CD14-positive monocyte (primary cell): Measurements from ENCODE around the gene CCDC181. TPM values are rescaled to one million over a fixed set of nuclear protein-coding genes. Genes with fewer than 3 reads are reported as not detected.
A peak's percentile ranks its signal among the peaks of the same experiment; 100 is the strongest.

ENCODE experiments used
- DNase-seq, 3 donors: peaks; one replicate each; pipeline ENCODE4 v3.0.0-alpha.2; 2011 to 2022
- H2AFZ ChIP-seq: 2 replicates; pipeline ENCODE4 v1.6.0; 2012; ENCODE audit warnings: mild to moderate bottlenecking, low read depth, low read length, inconsistent platforms; ENCODE audit not compliant: insufficient read depth, poor library complexity, severe bottlenecking
- H3K27ac ChIP-seq, 2 donors: 1 replicate in 1 of 2; 2 replicates in 1 of 2; pipeline ENCODE4 v1.5.1; 2012 to 2013; ENCODE audit warnings: low read length in 2 of 2, control low read depth in 1 of 2, inconsistent platforms in 1 of 2, low read depth in 1 of 2, mild to moderate bottlenecking in 1 of 2
- H3K27me3 ChIP-seq, 2 donors: one replicate each; pipeline versions ENCODE4 v1.6.0 to v1.6.1; 2011 to 2013; ENCODE audit warnings: low read length in 2 of 2; ENCODE audit not compliant: control insufficient read depth in 2 of 2, insufficient read depth in 2 of 2
- H3K36me3 ChIP-seq, 2 donors: replicated peaks in 1 of 2; 1 replicate in 1 of 2; 2 replicates in 1 of 2; pipeline versions ENCODE4 v1.5.1 to v1.6.1; 2012 to 2013; ENCODE audit warnings: low read length in 2 of 2, control low read depth in 1 of 2, inconsistent platforms in 1 of 2, mild to moderate bottlenecking in 1 of 2; ENCODE audit not compliant: insufficient read depth in 2 of 2, control insufficient read depth in 1 of 2
- H3K4me1 ChIP-seq, 2 donors: 1 replicate in 1 of 2; 2 replicates in 1 of 2; pipeline versions ENCODE4 v1.5.1 to v1.6.1; 2012 to 2013; ENCODE audit warnings: low read length in 2 of 2, control low read depth in 1 of 2, inconsistent platforms in 1 of 2, mild to moderate bottlenecking in 1 of 2, moderate library complexity in 1 of 2; ENCODE audit not compliant: insufficient read depth in 2 of 2, control insufficient read depth in 1 of 2
- H3K4me2 ChIP-seq: replicated peaks from 2 replicates; pipeline ENCODE3; 2012; ENCODE audit warnings: low read length, moderate library complexity, mild to moderate bottlenecking; ENCODE audit not compliant: poor library complexity, severe bottlenecking; ENCODE audit errors: extremely low read depth
- H3K4me3 ChIP-seq, 3 experiments: fragments of 200-600 bp in 1 of 3; sonication (generic) in 1 of 3; replicated peaks in 1 of 3; 1 replicate in 2 of 3; 2 replicates in 1 of 3; pipeline ENCODE4 v1.5.1; 2011 to 2013; ENCODE audit warnings: low read length in 3 of 3, mild to moderate bottlenecking in 3 of 3, control low read depth in 2 of 3, low read depth in 2 of 3, inconsistent platforms in 1 of 3, moderate library complexity in 1 of 3
- H3K79me2 ChIP-seq: 2 replicates; pipeline ENCODE4 v1.6.0; 2012; ENCODE audit warnings: mild to moderate bottlenecking, control low read depth, inconsistent platforms, low read length, moderate library complexity; ENCODE audit not compliant: insufficient read depth
- H3K9ac ChIP-seq: 2 replicates; pipeline ENCODE4 v1.6.0; 2017; ENCODE audit warnings: low read length, mild to moderate bottlenecking; ENCODE audit not compliant: insufficient read depth, poor library complexity, severe bottlenecking
- H3K9me3 ChIP-seq, 2 donors: replicated peaks in 1 of 2; 1 replicate in 1 of 2; 2 replicates in 1 of 2; pipeline versions ENCODE4 v1.5.1 to v1.6.1; 2012 to 2013; ENCODE audit warnings: low read length in 2 of 2, control low read depth in 1 of 2; ENCODE audit not compliant: control insufficient read depth in 1 of 2, insufficient read depth in 1 of 2
- H4K20me1 ChIP-seq: 2 replicates; pipeline ENCODE4 v1.6.0; 2012; ENCODE audit warnings: mild to moderate bottlenecking, low read length, control low read depth, moderate library complexity; ENCODE audit not compliant: insufficient read depth
- H3K27ac Mint-ChIP-seq, 7 donors: one replicate each; pipeline ENCODE4 v1.8.0; 2020; ENCODE audit warnings: mild to moderate bottlenecking in 7 of 7, mixed read lengths in 7 of 7, moderate library complexity in 6 of 7, inconsistent platforms in 2 of 7
- H3K27me3 Mint-ChIP-seq, 3 donors: one replicate each; pipeline ENCODE4 v1.8.0; 2021 to 2022; ENCODE audit warnings: low read depth in 3 of 3, mild to moderate bottlenecking in 3 of 3, mixed read lengths in 3 of 3, moderate library complexity in 3 of 3, inconsistent platforms in 1 of 3
- H3K36me3 Mint-ChIP-seq, 2 donors: one replicate each; pipeline ENCODE4 v1.8.0; 2020; ENCODE audit warnings: mixed read lengths in 2 of 2, inconsistent platforms in 1 of 2, mild to moderate bottlenecking in 1 of 2
- H3K4me1 Mint-ChIP-seq: one replicate; pipeline ENCODE4 v1.8.0; 2020; ENCODE audit warnings: mild to moderate bottlenecking, mixed read lengths
- H3K4me3 Mint-ChIP-seq, 2 donors: one replicate each; pipeline ENCODE4 v1.8.0; 2020; ENCODE audit warnings: mild to moderate bottlenecking in 2 of 2, mixed read lengths in 2 of 2, moderate library complexity in 1 of 2
- H3K9me3 Mint-ChIP-seq, 7 donors: one replicate each; pipeline ENCODE4 v1.8.0; 2020 to 2022; ENCODE audit warnings: mixed read lengths in 7 of 7, mild to moderate bottlenecking in 6 of 7, moderate library complexity in 6 of 7, inconsistent platforms in 2 of 7
- CTCF ChIP-seq: fragments of 200-600 bp; IDR thresholded peaks from one replicate; pipeline ENCODE4 v1.8.0; 2022; ENCODE audit warnings: antibody characterized with exemption, mild to moderate bottlenecking
- WGBS: methylation state at CpG from one replicate; pipeline ENCODE4 v1.1.5; 2013; ENCODE audit warnings: missing lambda C conversion rate; ENCODE audit not compliant: insufficient coverage; 5-methylcytosine and 5-hydroxymethylcytosine counted together
- intact Hi-C, 2 donors: fragments of 100-400 bp; cut with micrococcal nuclease; formaldehyde crosslinking; loops; one replicate each; pipeline versions ENCODE4 v1.15.0 to v1.15.1; 2023
- polyA plus RNA-seq, 3 donors: library from polyadenylated mRNA; depleted of rRNA in 1 of 3; unstranded in 2 of 3; stranded (reverse) in 1 of 3; fragments of 300-500 nt in 2 of 3; fragments of >200 nt in 1 of 3; fragmentation: Illumina TruSeq in 2 of 3; gene quantifications; 1 replicate in 2 of 3; 2 replicates in 1 of 3; pipeline ENCODE4 v1.2.3, GENCODE V29; 2012 to 2021

CCDC181 gene
- polyA plus RNA-seq, 3 donors = not detected

DNA sequence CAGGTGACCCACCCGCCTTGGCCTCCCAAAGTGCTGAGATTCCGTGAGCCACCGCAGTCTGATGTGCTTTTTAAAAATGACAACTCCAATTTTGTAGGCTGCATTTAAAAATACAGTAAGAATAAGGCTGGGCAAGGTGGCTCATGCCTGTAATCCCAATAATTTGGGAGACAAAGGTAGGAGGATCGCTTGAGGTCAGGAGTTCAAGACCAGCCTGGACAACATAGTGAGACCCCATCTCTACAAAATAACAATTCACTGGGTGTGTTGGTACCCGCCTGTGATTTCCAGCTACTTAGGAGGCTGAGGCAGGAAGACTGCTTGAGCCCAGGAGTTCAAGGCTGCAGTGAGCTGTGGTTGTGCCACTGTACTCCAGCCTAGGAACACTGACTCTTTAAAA lies 35.1 kb upstream of the CCDC181 start:
- H3K4me1 Mint-ChIP-seq = peaks cover 21% of the 10 kb centered on the region

GRCh38 chr1:169461390-169462000 lies 34.2 kb upstream of the CCDC181 start:
- WGBS = 80% methylated on average over 1 of the region's 4 CpGs
- no peak for DNase-seq
- Histone ChIP-seq H4K20me1 (no peaks in the 10 kb centered on the region), H3K27me3 (no peaks in the 10 kb centered on the region), H3K4me1 (peaks cover 13 to 14% of the 10 kb centered on the region in 2 donors), H2AFZ (no peak overlapping the region), H3K36me3 (peaks cover 0 to 8% of the 10 kb centered on the region in 2 donors), H3K9ac (no peak overlapping the region), H3K4me3 (no peak overlapping the region), H3K4me2 (no peak overlapping the region), H3K27ac (no peak overlapping the region), H3K9me3 (peaks cover 0 to 13% of the 10 kb centered on the region in 2 donors), H3K79me2 (no peaks in the 10 kb centered on the region)
- peak overlapping the region in 2 of 7 donors; percentile 3 to 22 for H3K27ac Mint-ChIP-seq
- H3K4me3 Mint-ChIP-seq = no peak overlapping the region
- H3K27me3 Mint-ChIP-seq = peaks cover 0 to 2% (median 2%) of the 10 kb centered on the region in 3 donors
- peaks cover 21% of the 10 kb centered on the region for H3K4me1 Mint-ChIP-seq
- no peak for TF ChIP-seq CTCF
- intact Hi-C loops = loop anchor here in 1 of 2 donors (10.0 kb wide), 1 partner anchor 83 kb away; no protein-coding TSS in a partner anchor
- peaks cover 9% of the 10 kb centered on the region in 2 donors for H3K36me3 Mint-ChIP-seq
- H3K9me3 Mint-ChIP-seq = peaks cover 4 to 13% (median 7%) of the 10 kb centered on the region in 7 donors

More for the DNA sequence above, 35.1 kb upstream of the CCDC181 start:
- H3K4me1 ChIP-seq = peaks cover 13 to 14% of the 10 kb centered on the region in 2 donors
- peaks cover 0 to 5% of the 10 kb centered on the region in 2 donors for H3K9me3 ChIP-seq
- H2AFZ ChIP-seq = no peak overlapping the region
- H3K36me3 Mint-ChIP-seq = peaks cover 11 to 16% of the 10 kb centered on the region in 2 donors
- H3K9me3 Mint-ChIP-seq = peaks cover 0 to 7% (median 2%) of the 10 kb centered on the region in 7 donors
- H3K4me3 ChIP-seq = no peak overlapping the region
- no peak overlapping the region for H3K9ac ChIP-seq
- no peak overlapping the region for H3K4me3 Mint-ChIP-seq
- H3K4me2 ChIP-seq = no peak overlapping the region
- H3K79me2 ChIP-seq = no peaks in the 10 kb centered on the region
- no peaks in the 10 kb centered on the region for H3K27me3 ChIP-seq
- H3K27ac Mint-ChIP-seq = no peak overlapping the region
- peaks cover 0 to 2% (median 2%) of the 10 kb centered on the region in 3 donors for H3K27me3 Mint-ChIP-seq
- TF ChIP-seq CTCF = no peak
- no peak for DNase-seq
- intact Hi-C loops = loop anchor here in 1 of 2 donors (10.0 kb wide), 1 partner anchor 82 kb away; no protein-coding TSS in a partner anchor
- H3K27ac ChIP-seq = no peak overlapping the region
- WGBS = 100% methylated on average over 3 of the region's 5 CpGs
- H3K36me3 ChIP-seq = peaks cover under 1 to 15% of the 10 kb centered on the region in 2 donors
- H4K20me1 ChIP-seq = no peaks in the 10 kb centered on the region
